Testis (tissue), 3 donors: ENCODE results near the gene NRN1L. TPM values are rescaled to one million over a fixed set of nuclear protein-coding genes. Genes with fewer than 3 reads are reported as not detected.

Experiments used
- DNase-seq: peaks from one replicate; pipeline ENCODE4 v3.0.0-alpha.2; 2019
- H3K27ac ChIP-seq, 2 donors: fragments of 200-600 bp; sonication (generic); one replicate each; pipeline ENCODE4 v1.5.1; 2019
- H3K27me3 ChIP-seq: fragments of 200-600 bp; sonication (generic); one replicate; pipeline ENCODE4 v1.5.1; 2019
- H3K36me3 ChIP-seq: fragments of 200-600 bp; sonication (generic); one replicate; pipeline ENCODE4 v1.5.1; 2017; ENCODE audit warnings: low read depth; ENCODE audit errors: missing control alignments
- H3K4me1 ChIP-seq: fragments of 200-600 bp; sonication (generic); one replicate; pipeline ENCODE4 v1.5.1; 2019
- H3K4me3 ChIP-seq, 2 donors: fragments of 200-600 bp; sonication (generic); one replicate each; pipeline ENCODE4 v1.5.1; 2017 to 2019
- H3K9me3 ChIP-seq: fragments of 200-600 bp; sonication (generic); one replicate; pipeline ENCODE4 v1.5.1; 2017
- CTCF ChIP-seq, 3 experiments: fragments of 450-650 bp in 2 of 3; fragments of 200-600 bp in 1 of 3; sonication (generic) in 1 of 3; IDR thresholded peaks; one replicate each; pipeline ENCODE4 v1.5.1; 2016 to 2019; ENCODE audit warnings: antibody characterized with exemption in 3 of 3, mild to moderate bottlenecking in 2 of 3, moderate library complexity in 1 of 3
- POLR2A ChIP-seq: fragments of 450-650 bp; IDR thresholded peaks from one replicate; pipeline ENCODE4 v1.6.1; 2017; ENCODE audit warnings: antibody characterized with exemption, mild to moderate bottlenecking, moderate library complexity
- WGBS, 2 donors: methylation state at CpG; one replicate each; pipeline ENCODE4 v1.1.5; 2018; 5-methylcytosine and 5-hydroxymethylcytosine counted together
- intact Hi-C: fragments of 100-400 bp; cut with DNase I; formaldehyde crosslinking; loops from one replicate; pipeline ENCODE4 v1.15.1; 2023; ENCODE audit warnings: low total_unique reads
- polyA plus RNA-seq: library from polyadenylated mRNA; stranded (reverse); fragments of 350-450 nt; fragmentation: Illumina TruSeq; extraction: RNeasy Lipid Tissue Mini Kit (QIAGEN cat#74804); gene quantifications from one replicate; pipeline ENCODE4 v1.2.3, GENCODE V29; 2014; ENCODE audit warnings: low read depth, low replicate concordance; ENCODE audit not compliant: insufficient read depth
- total RNA-seq, 2 donors: library from RNA; depleted of rRNA; stranded (reverse); fragments of >200 nt; gene quantifications; one replicate each; pipeline ENCODE4 v1.2.3, GENCODE V29; 2016

NRN1L gene
- total and polyA plus RNA-seq, 3 donors from 2014 or later = 2.9 to 8.1 (median 4.2) TPM

GRCh38 chr16:67842509-67843342 is 42.0 kb upstream of the NRN1L start:
- no peaks in the 10 kb centered on the region for H3K9me3 ChIP-seq
- TF ChIP-seq POLR2A = no peak
- no peak for TF ChIP-seq CTCF (IDR thresholded peaks at IDR 0.05)
- intact Hi-C loops = no loop called here
- peak overlapping the region; percentile 87 to 96 for H3K4me3 ChIP-seq
- no peaks in the 10 kb centered on the region for H3K27me3 ChIP-seq
- WGBS, 2 donors = 0% methylated on average over 3 to 59 of the region's 67 CpGs
- peak; percentile 62 for DNase-seq
- peak overlapping the region; percentile 52 to 100 for H3K27ac ChIP-seq
- peaks cover 26% of the 10 kb centered on the region for H3K4me1 ChIP-seq
- H3K36me3 ChIP-seq = no peaks in the 10 kb centered on the region

- Histone ChIP-seq H3K4me1 (peaks cover 33% of the 10 kb centered on the region), H3K36me3 (no peaks in the 10 kb centered on the region), H3K27me3 (no peaks in the 10 kb centered on the region), H3K9me3 (no peaks in the 10 kb centered on the region), H3K4me3 (peak overlapping the region; percentile 87 to 96), H3K27ac (peak overlapping the region; percentile 37 to 100)
- 2 to 5% methylated on average over 8 to 11 of the region's 11 CpGs for WGBS, 2 donors
- TF ChIP-seq CTCF (IDR thresholded peaks at IDR 0.05) (no peak), POLR2A (no peak)
- intact Hi-C loops = no loop called here
- no peak for DNase-seq
Measured at GRCh38 chr16:67843343-67843765, 41.3 kb upstream of the NRN1L start.

- WGBS, 2 donors = 61 to 67% methylated on average over 4 of the region's 4 CpGs
- H3K4me1 ChIP-seq = peaks cover 44% of the 10 kb centered on the region
- intact Hi-C loops = no loop called here
Measured at GRCh38 chr16:67844497-67844896, 40.2 kb upstream of the NRN1L start.

GRCh38 chr16:67845291-67846062 is 39.2 kb upstream of the NRN1L start:
- DNase-seq = no peak
- intact Hi-C loops = no loop called here
- Histone ChIP-seq H3K27me3 (no peaks in the 10 kb centered on the region), H3K4me3 (peak overlapping the region in 1 of 2 donors; percentile 88), H3K36me3 (no peaks in the 10 kb centered on the region), H3K4me1 (peaks cover 47% of the 10 kb centered on the region), H3K27ac (peak overlapping the region; percentile 89 to 99), H3K9me3 (no peaks in the 10 kb centered on the region)
- 46 to 56% methylated on average over 5 of the region's 5 CpGs for WGBS, 2 donors
- TF ChIP-seq CTCF (IDR thresholded peaks at IDR 0.05) = no peak
- no peak for TF ChIP-seq POLR2A

More at GRCh38 chr16:67844497-67844896, 40.2 kb upstream of the NRN1L start:
- H3K9me3 ChIP-seq = no peaks in the 10 kb centered on the region
- no peak for DNase-seq
- no peaks in the 10 kb centered on the region for H3K27me3 ChIP-seq
- no peaks in the 10 kb centered on the region for H3K36me3 ChIP-seq
- TF ChIP-seq CTCF (IDR thresholded peaks at IDR 0.05) = no peak
- no peak overlapping the region for H3K4me3 ChIP-seq
- H3K27ac ChIP-seq = peak overlapping the region in 1 of 2 donors; percentile 100
